IMR-90 (cell line): ENCODE data around the gene COQ10A. TPM values are rescaled to one million over a fixed set of nuclear protein-coding genes. Genes with fewer than 3 reads are reported as not detected.
A peak's percentile ranks its signal among the peaks of the same experiment; 100 is the strongest.

Experiments used
- ATAC-seq: fragments of 200-7000 bp; cut with Tn5 transposase; 2 replicates; pipeline ENCODE4 v1.9.1; 2020; ENCODE audit warnings: low read depth, mild to moderate bottlenecking, moderate library complexity
- BruUV-seq: library from RNA; stranded (reverse); fragments of 400-500 nt; replicated peaks from 2 replicates; lab custom pipeline; 2021; lab: Mats Ljungman, UMichigan
- CTCF ChIA-PET: fragments of 300-600 bp; formaldehyde crosslinking; extraction: SDS; loops from one replicate; lab custom pipeline; 2021; ENCODE audit warnings: antibody characterized with exemption; lab: Yijun Ruan, JAX
- POLR2A ChIA-PET: fragments of 300-600 bp; sonication (Branson Sonifier 250); formaldehyde crosslinking; loops from one replicate; lab custom pipeline; 2022; ENCODE audit warnings: antibody characterized with exemption; ENCODE audit not compliant: unreplicated experiment; lab: Charles Lee
- DNase-seq: peaks from one replicate; pipeline ENCODE4 v3.0.0; 2013
- H2AFZ ChIP-seq: replicated peaks from 2 replicates; pipeline ENCODE3; 2013; ENCODE audit warnings: low read length, mild to moderate bottlenecking; ENCODE audit not compliant: poor library complexity
- H2AK5ac ChIP-seq: 2 replicates; pipeline ENCODE4 v1.6.1; 2013; ENCODE audit warnings: low read depth, low read length, inconsistent platforms
- H2AK9ac ChIP-seq: replicated peaks from 2 replicates; pipeline ENCODE3; 2013; ENCODE audit warnings: mild to moderate bottlenecking, low read depth, low read length, moderate library complexity; ENCODE audit not compliant: poor library complexity
- H2BK120ac ChIP-seq: 2 replicates; pipeline ENCODE4 v1.6.1; 2013; ENCODE audit warnings: low read depth, low read length, inconsistent platforms
- H2BK15ac ChIP-seq: 3 replicates; pipeline ENCODE4 v1.6.1; 2013; ENCODE audit warnings: low read depth, low read length, inconsistent platforms
- H2BK20ac ChIP-seq: 2 replicates; pipeline ENCODE4 v1.6.1; 2013; ENCODE audit warnings: low read depth, mild to moderate bottlenecking, inconsistent platforms, low read length, moderate library complexity
- H2BK5ac ChIP-seq: 2 replicates; pipeline ENCODE4 v1.6.1; 2013; ENCODE audit warnings: mild to moderate bottlenecking, low read depth, low read length, inconsistent platforms; ENCODE audit not compliant: poor library complexity, severe bottlenecking
- H3K14ac ChIP-seq: replicated peaks from 2 replicates; pipeline ENCODE4 v1.6.1; 2013; ENCODE audit warnings: low read depth, low read length, inconsistent platforms
- H3K18ac ChIP-seq: 2 replicates; pipeline ENCODE4 v1.6.1; 2013; ENCODE audit warnings: low read depth, low read length, control low read depth
- H3K23ac ChIP-seq: 2 replicates; pipeline ENCODE4 v1.6.1; 2013; ENCODE audit warnings: low read depth, low read length, inconsistent platforms
- H3K27ac ChIP-seq: 2 replicates; pipeline ENCODE4 v1.5.1; 2013; ENCODE audit warnings: mild to moderate bottlenecking, control low read depth, low read length; ENCODE audit not compliant: insufficient read depth
- H3K27me3 ChIP-seq: 2 replicates; pipeline ENCODE4 v1.6.1; 2013; ENCODE audit warnings: low read length; ENCODE audit not compliant: control insufficient read depth, insufficient read depth
- H3K36me3 ChIP-seq: 2 replicates; pipeline ENCODE4 v1.6.1; 2013; ENCODE audit warnings: low read length, mixed read lengths; ENCODE audit not compliant: control insufficient read depth, insufficient read depth
- H3K4ac ChIP-seq: 2 replicates; pipeline ENCODE4 v1.6.1; 2013; ENCODE audit warnings: low read depth, low read length, inconsistent platforms
- H3K4me1 ChIP-seq: 2 replicates; pipeline ENCODE4 v1.6.1; 2013; ENCODE audit warnings: low read length, mixed read lengths; ENCODE audit not compliant: control insufficient read depth, insufficient read depth
- H3K4me2 ChIP-seq: 2 replicates; pipeline ENCODE4 v1.6.1; 2013; ENCODE audit warnings: low read depth, mild to moderate bottlenecking, control low read depth, low read length, moderate library complexity
- H3K4me3 ChIP-seq: 2 replicates; pipeline ENCODE4 v1.5.1; 2013; ENCODE audit warnings: low read depth, mild to moderate bottlenecking, control low read depth, low read length, moderate library complexity; ENCODE audit not compliant: insufficient read depth
- H3K56ac ChIP-seq: 2 replicates; pipeline ENCODE4 v1.6.1; 2013; ENCODE audit warnings: low read length, inconsistent platforms; ENCODE audit not compliant: insufficient read depth; ENCODE audit errors: extremely low read depth
- H3K79me1 ChIP-seq, 2 experiments: 2 replicates each; pipeline ENCODE4 v1.6.1; 2013; ENCODE audit warnings: low read length in 2 of 2, inconsistent platforms in 1 of 2, low read depth in 1 of 2
- H3K9ac ChIP-seq: 2 replicates; pipeline ENCODE4 v1.6.1; 2013; ENCODE audit warnings: low read depth, low read length, control low read depth
- H3K9me1 ChIP-seq: 2 replicates; pipeline ENCODE4 v1.6.1; 2013; ENCODE audit warnings: low read length, inconsistent platforms; ENCODE audit not compliant: insufficient read depth
- H3K9me3 ChIP-seq: 2 replicates; pipeline ENCODE4 v1.6.1; 2013; ENCODE audit warnings: low read length; ENCODE audit not compliant: control insufficient read depth, insufficient read depth
- H4K20me1 ChIP-seq: 2 replicates; pipeline ENCODE4 v1.6.1; 2013; ENCODE audit warnings: low read length, inconsistent platforms; ENCODE audit not compliant: insufficient read depth
- H4K5ac ChIP-seq: 2 replicates; pipeline ENCODE4 v1.6.1; 2013; ENCODE audit warnings: mild to moderate bottlenecking, low read depth, low read length, control low read depth
- H4K8ac ChIP-seq, 2 experiments: 2 replicates each; pipeline ENCODE4 v1.6.1; 2013; ENCODE audit warnings: low read depth in 2 of 2, low read length in 2 of 2, control low read depth in 1 of 2, inconsistent platforms in 1 of 2
- H4K91ac ChIP-seq: 2 replicates; pipeline ENCODE4 v1.6.1; 2013; ENCODE audit warnings: low read depth, low read length, inconsistent platforms; ENCODE audit not compliant: insufficient read depth
- CEBPB ChIP-seq: IDR thresholded peaks from 2 replicates; pipeline ENCODE4 v1.6.1; 2012; ENCODE audit warnings: low read depth, low read length, improper control_type of control experiment
- CHD1 ChIP-seq: IDR thresholded peaks from 2 replicates; pipeline ENCODE4 v1.6.1; 2012; ENCODE audit warnings: low read depth, low read length, improper control_type of control experiment
- FOS ChIP-seq: fragments of 150-350 bp; IDR thresholded peaks from 2 replicates; pipeline ENCODE4 v1.6.1; 2016; ENCODE audit warnings: low read depth, low read length
- MAFK ChIP-seq: IDR thresholded peaks from 2 replicates; pipeline ENCODE4 v1.6.1; 2012; ENCODE audit warnings: low read depth, low read length, improper control_type of control experiment
- MAZ ChIP-seq: IDR thresholded peaks from 2 replicates; pipeline ENCODE4 v1.6.1; 2012; ENCODE audit warnings: low read depth, mild to moderate bottlenecking, low read length, improper control_type of control experiment, moderate library complexity, borderline replicate concordance
- NFE2L2 ChIP-seq: fragments of 150-350 bp; IDR thresholded peaks from 2 replicates; pipeline ENCODE4 v1.6.1; 2016; ENCODE audit warnings: low read depth, mild to moderate bottlenecking, low read length
- POLR2A ChIP-seq: IDR thresholded peaks from 2 replicates; pipeline ENCODE4 v1.6.1; 2012; ENCODE audit warnings: mild to moderate bottlenecking, low read depth, low read length
- RAD21 ChIP-seq: IDR thresholded peaks from 2 replicates; pipeline ENCODE4 v1.6.1; 2012; ENCODE audit warnings: low read length, improper control_type of control experiment
- RFX5 ChIP-seq: IDR thresholded peaks from 2 replicates; pipeline ENCODE4 v1.8.0; 2012; ENCODE audit warnings: low read depth, mild to moderate bottlenecking, low read length, moderate library complexity
- WGBS, 2 experiments: methylation state at CpG; one replicate each; pipeline versions ENCODE4 v1.1.5 to v1.1.7; 2013; ENCODE audit warnings: missing lambda C conversion rate in 2 of 2; ENCODE audit not compliant: insufficient read length in 1 of 2; ENCODE audit errors: extremely low coverage in 2 of 2; 5-methylcytosine and 5-hydroxymethylcytosine counted together
- dilution Hi-C: fragments of 300-500 bp; cut with HindIII; formaldehyde crosslinking; loops from one replicate; pipeline ENCODE4 v1.14.3; 2018; ENCODE audit warnings: low sequenced_read_pairs; ENCODE audit not compliant: unreplicated experiment
- in situ Hi-C: fragments of 300-500 bp; cut with MboI; formaldehyde crosslinking; loops from 3 replicates; pipeline ENCODE4 v1.14.3; 2019; ENCODE audit warnings: low sequenced_read_pairs, inconsistent platforms, mixed read lengths
- intact Hi-C: fragments of 100-400 bp; cut with micrococcal nuclease; formaldehyde crosslinking; loops from 2 replicates; pipeline ENCODE4 v1.10.0; 2022
- polyA plus RNA-seq, 3 experiments: library from polyadenylated mRNA; depleted of rRNA; stranded (reverse); fragments of >200 nt; gene quantifications; 2 replicates each; pipeline ENCODE4 v1.2.3, GENCODE V29; 2012; ENCODE audit warnings: low replicate concordance in 1 of 3
- total RNA-seq: library from RNA; depleted of rRNA; stranded (reverse); fragments of >200 nt; gene quantifications from 2 replicates; pipeline ENCODE4 v1.2.3, GENCODE V29; 2012

COQ10A gene
- total and polyA plus RNA-seq, 2 of the 4 experiments (the other 2 are of a cell fraction): 4.7 to 10.8 TPM

DNA sequence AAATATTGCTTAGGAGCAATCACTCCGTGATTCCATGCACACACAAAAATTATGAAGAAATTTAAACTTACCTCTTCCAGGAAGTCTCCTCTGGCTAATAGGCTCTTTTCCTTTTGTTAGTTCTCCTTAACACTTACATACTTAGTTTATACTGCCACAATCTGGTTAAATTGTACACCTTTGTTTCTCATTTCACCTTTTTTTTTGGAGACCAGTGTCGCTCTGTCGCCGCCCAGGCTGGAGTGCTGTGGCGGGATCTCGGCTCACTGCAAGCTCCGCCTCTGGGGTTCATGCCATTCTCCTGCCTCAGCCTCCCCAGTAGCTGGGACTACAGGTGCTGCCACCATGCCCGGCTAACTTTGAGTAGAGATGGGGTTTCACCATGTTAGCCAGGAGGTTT, 6.4 kb upstream of the COQ10A start:
- Histone ChIP-seq H2AFZ (no peak overlapping the region), H3K56ac (no peak overlapping the region), H3K36me3 (peaks cover 16% of the 10 kb centered on the region), H3K9me3 (no peaks in the 10 kb centered on the region), H4K20me1 (peaks cover 19% of the 10 kb centered on the region), H3K4me1 (peaks cover 22% of the 10 kb centered on the region), H3K4me3 (no peak overlapping the region), H2AK5ac (no peak overlapping the region), H2AK9ac (no peak overlapping the region), H4K5ac (no peak overlapping the region), H2BK5ac (no peak overlapping the region), H2BK15ac (peak overlapping the region; percentile 60; the same call in 1 of the 3 replicates), H3K18ac (no peak overlapping the region), H2BK20ac (no peak overlapping the region), H3K23ac (no peak overlapping the region), H3K4ac (no peak overlapping the region), H3K79me1 (peaks cover 13 to 27% of the 10 kb centered on the region in 2 experiments), H3K9me1 (peaks cover 23% of the 10 kb centered on the region), H3K4me2 (no peak overlapping the region), H3K27me3 (no peaks in the 10 kb centered on the region), H3K14ac (no peak overlapping the region), H3K9ac (no peak overlapping the region), H3K27ac (no peak overlapping the region), H4K8ac (no peak overlapping the region), H2BK120ac (no peak overlapping the region), H4K91ac (no peak overlapping the region)
- dilution Hi-C loops (no loop called here), intact Hi-C loops (no loop called here), in situ Hi-C loops (no loop called here)
- ChIA-PET POLR2A (no interaction called here), CTCF (interaction anchor here (0.8 kb wide), 1 partner anchor 38 kb away, joined by 3 read pairs; no protein-coding TSS in a partner anchor)
- no peak for TF ChIP-seq CEBPB
- no peak for TF ChIP-seq CHD1
- TF ChIP-seq RAD21: no peak
- no peak for TF ChIP-seq NFE2L2
- TF ChIP-seq MAZ: no peak
- no peak for TF ChIP-seq POLR2A
- no peak for TF ChIP-seq RFX5
- no peak for TF ChIP-seq FOS
- no peak for TF ChIP-seq MAFK
- no CpG with 5 or more reads among the region's 8 CpGs for WGBS, 2 experiments
- BruUV-seq: no TSS peak
- DNase-seq (no peak), ATAC-seq (no peak)
